CD4-positive, alpha-beta T cell treated with Interleukin-2 at 100 ng/mL for 4 hours (primary cell): Measurements from ENCODE around the gene REXO1.
"Not testable (repeated sequence)": the region's sequence is repeated elsewhere in the genome, so short reads cannot be mapped to it uniquely, and the experiment has no call there.

ENCODE experiments used
- DNase-seq: peaks from one replicate; pipeline ENCODE4 v3.0.0-alpha.2; 2020; ENCODE audit warnings: low spot score

Gene REXO1

GRCh38 chr19:1848399-1849131 lies at the start of gene REXO1:
Gene REXO1, minus strand, starts transcription at chr19:1848483. Its CDS starts 125 bp downstream, at chr19:1848358.
- peak; percentile 99 for DNase-seq

GRCh38 chr19:1896508-1896907 lies 48.2 kb upstream of the REXO1 start:
- no peak for DNase-seq

- DNase-seq = no peak
Measured at GRCh38 chr19:1893791-1894190, 45.5 kb upstream of the REXO1 start.

- no peak for DNase-seq
Measured at GRCh38 chr19:1889907-1890306, 41.6 kb upstream of the REXO1 start.

- DNase-seq = no peak
Measured at GRCh38 chr19:1888385-1888784, 40.1 kb upstream of the REXO1 start.

- not testable (repeated sequence) for DNase-seq
Measured at GRCh38 chr19:1886360-1886759, 38.1 kb upstream of the REXO1 start.

GRCh38 chr19:1885398-1886119 lies 37.3 kb upstream of the REXO1 start, which contains the start of gene ABHD17A:
Gene ABHD17A, minus strand, starts transcription at chr19:1885496. Its CDS starts 3,930 bp downstream, at chr19:1881566.
- DNase-seq = peak; percentile 93

- no peak for DNase-seq
Measured at GRCh38 chr19:1884719-1885334, 36.5 kb upstream of the REXO1 start.

- peak; percentile 47 for DNase-seq
Measured at GRCh38 chr19:1884291-1884718, 36.0 kb upstream of the REXO1 start.

GRCh38 chr19:1883784-1884183 lies 35.5 kb upstream of the REXO1 start:
- no peak for DNase-seq

- DNase-seq = no peak
Measured at GRCh38 chr19:1882786-1883692, 34.8 kb upstream of the REXO1 start.

GRCh38 chr19:1882089-1882785 lies 34.0 kb upstream of the REXO1 start:
- peak; percentile 86 for DNase-seq

- not testable (repeated sequence) for DNase-seq
Measured at GRCh38 chr19:1881393-1882088, 33.3 kb upstream of the REXO1 start.

- no peak for DNase-seq
Measured at GRCh38 chr19:1880611-1881392, 32.5 kb upstream of the REXO1 start.

- not testable (repeated sequence) for DNase-seq
Measured at GRCh38 chr19:1879982-1880381, 31.7 kb upstream of the REXO1 start.

GRCh38 chr19:1878583-1878982 lies 30.3 kb upstream of the REXO1 start:
- not testable (repeated sequence) for DNase-seq

- not testable (repeated sequence) for DNase-seq
Measured at GRCh38 chr19:1877280-1877660, 29.0 kb upstream of the REXO1 start.

GRCh38 chr19:1876496-1877279 lies 28.4 kb upstream of the REXO1 start:
- DNase-seq = not testable (repeated sequence)
